GM12878 (cell line): ENCODE data around the gene ZNF577. TPM values are rescaled to one million over a fixed set of nuclear protein-coding genes. Genes with fewer than 3 reads are reported as not detected.

Source experiments
- ATAC-seq: fragments of 200-7000 bp; cut with Tn5 transposase; 3 replicates; pipeline ENCODE4 v1.9.1; 2020; ENCODE audit warnings: mild to moderate bottlenecking, moderate library complexity
- BruUV-seq: library from RNA; stranded (reverse); fragments of 400-500 nt; replicated peaks from 2 replicates; lab custom pipeline; 2021; lab: Mats Ljungman, UMichigan
- CTCF ChIA-PET: fragments of 300-600 bp; sonication (Branson Sonifier 250); formaldehyde crosslinking; extraction: SDS; loops from one replicate; lab custom pipeline; 2021; ENCODE audit warnings: inconsistent platforms; lab: Yijun Ruan, JAX
- POLR2A ChIA-PET: fragments of 350-600 bp; formaldehyde crosslinking; extraction: SDS; loops from one replicate; lab custom pipeline; 2021; ENCODE audit warnings: inconsistent platforms; lab: Charles Lee
- RAD21 ChIA-PET: fragments of 300-600 bp; sonication (Branson Sonifier 250); formaldehyde crosslinking; loops from one replicate; lab custom pipeline; 2023; ENCODE audit warnings: antibody characterized with exemption; ENCODE audit not compliant: unreplicated experiment; lab: Charles Lee
- SMC1A ChIA-PET: fragments of 300-600 bp; sonication (Branson Sonifier 250); formaldehyde crosslinking; loops from one replicate; lab custom pipeline; 2023; ENCODE audit not compliant: unreplicated experiment, uncharacterized antibody; lab: Charles Lee
- DNase-seq: peaks from one replicate; pipeline ENCODE4 v3.0.0-alpha.2; 2011; ENCODE audit warnings: low read depth, low spot score
- FAIRE-seq: peaks from 3 replicates; lab custom pipeline; 2011; peaks lifted over from hg19 to GRCh38; lab: Jason Lieb, UNC
- H2AFZ ChIP-seq: 2 replicates; pipeline ENCODE4 v1.6.0; 2011; ENCODE audit warnings: low read depth, low read length, control low read depth; ENCODE audit not compliant: control insufficient read depth
- H3K27ac ChIP-seq: 2 replicates; pipeline ENCODE4 v1.5.1; 2011; ENCODE audit warnings: control low read depth; ENCODE audit not compliant: control insufficient read depth, insufficient read depth
- H3K27me3 ChIP-seq, 2 experiments: replicated peaks in 1 of 2; 2 replicates each; pipeline versions ENCODE4 v1.6.0 to v1.6.1; 2011; ENCODE audit warnings: low read length in 1 of 2; ENCODE audit not compliant: control insufficient read depth in 2 of 2, insufficient read depth in 2 of 2
- H3K36me3 ChIP-seq, 2 experiments: 2 replicates each; pipeline ENCODE4 v1.5.1; 2011; ENCODE audit warnings: low read length in 1 of 2; ENCODE audit not compliant: control insufficient read depth in 2 of 2, insufficient read depth in 2 of 2
- H3K4me1 ChIP-seq: 2 replicates; pipeline ENCODE4 v1.6.1; 2011; ENCODE audit warnings: mild to moderate bottlenecking, low read length, moderate library complexity, mixed read lengths; ENCODE audit not compliant: control insufficient read depth, insufficient read depth
- H3K4me2 ChIP-seq: 2 replicates; pipeline ENCODE4 v1.6.0; 2011; ENCODE audit warnings: control low read depth; ENCODE audit not compliant: control insufficient read depth, insufficient read depth
- H3K4me3 ChIP-seq: fragments of 200-600 bp; sonication (generic); 2 replicates; pipeline ENCODE4 v1.5.1; 2016
- H3K79me2 ChIP-seq: 2 replicates; pipeline ENCODE4 v1.6.0; 2011; ENCODE audit warnings: low read length; ENCODE audit not compliant: control insufficient read depth, insufficient read depth
- H3K9ac ChIP-seq: 2 replicates; pipeline ENCODE4 v1.8.0; 2011; ENCODE audit warnings: low read length, control low read depth, mixed read lengths; ENCODE audit not compliant: control insufficient read depth, insufficient read depth
- H3K9me3 ChIP-seq: replicated peaks from 3 replicates; pipeline ENCODE4 v1.5.1; 2011; ENCODE audit warnings: mild to moderate bottlenecking, low read length; ENCODE audit not compliant: control insufficient read depth, insufficient read depth
- H4K20me1 ChIP-seq: 2 replicates; pipeline ENCODE4 v1.6.0; 2011; ENCODE audit not compliant: control insufficient read depth, insufficient read depth
- FOXK2 ChIP-seq: fragments of 450-650 bp; IDR thresholded peaks from 2 replicates; pipeline ENCODE4 v1.6.1; 2017; ENCODE audit warnings: mild to moderate bottlenecking, moderate library complexity
- IRF4 ChIP-seq: IDR thresholded peaks from 2 replicates; pipeline ENCODE4 v1.6.1; 2011; ENCODE audit warnings: low read depth, low read length
- SIX5 ChIP-seq: IDR thresholded peaks from 2 replicates; pipeline ENCODE4 v1.6.1; 2011; ENCODE audit warnings: mild to moderate bottlenecking, low read depth, low read length, moderate library complexity; ENCODE audit not compliant: severe bottlenecking
- WGBS: methylation state at CpG from one replicate; pipeline ENCODE4 v1.1.6; 2016; ENCODE audit warnings: low lambda C conversion rate; ENCODE audit not compliant: insufficient replicate concordance, insufficient coverage; ENCODE audit errors: missing lambda C conversion rate; 5-methylcytosine and 5-hydroxymethylcytosine counted together
- in situ Hi-C: fragments of 300-500 bp; cut with MboI; formaldehyde crosslinking; loops from 9 replicates; pipeline ENCODE4 v1.14.3; 2018; ENCODE audit warnings: mixed read lengths
- intact Hi-C: fragments of 100-400 bp; cut with micrococcal nuclease; formaldehyde crosslinking; loops from one replicate; pipeline ENCODE4 v1.14.2; 2022; ENCODE audit not compliant: unreplicated experiment
- polyA plus RNA-seq, 11 experiments: library from polyadenylated mRNA; depleted of rRNA in 4 of 11; unstranded in 6 of 11; stranded (reverse) in 5 of 11; fragments of >200 nt; fragmentation: Nextera tagmentation in 4 of 11; fragmentation: Illumina TruSeq in 1 of 11; extraction: Ambion mirVana in 4 of 11; extraction: Trizol in 1 of 11; gene quantifications; 1 replicate in 1 of 11; 2 replicates in 10 of 11; pipeline versions ENCODE4 v1.2.1 to v1.2.3, GENCODE V29; 2011 to 2016; ENCODE audit warnings: inconsistent platforms in 2 of 11, missing spikeins in 2 of 11, low read depth in 1 of 11
- total RNA-seq, 4 experiments: library from RNA; depleted of rRNA in 3 of 4; stranded (reverse); fragments of >200 nt in 3 of 4; fragmentation: Illumina TruSeq in 1 of 4; extraction: Trizol in 1 of 4; gene quantifications; 2 replicates each; pipeline versions ENCODE4 v1.2.1 to v1.2.3, GENCODE V29; 2013 to 2021
- TF ChIP-seq, protein P1 (sequence below): fragments of 450-650 bp; IDR thresholded peaks from 2 replicates; pipeline ENCODE4 v1.6.1; 2014; ENCODE audit warnings: mild to moderate bottlenecking
- TF ChIP-seq, protein P2 (sequence below): fragments of 450-650 bp; IDR thresholded peaks from 2 replicates; pipeline ENCODE4 v1.6.1; 2017; ENCODE audit warnings: borderline replicate concordance
- TF ChIP-seq, protein P3 (sequence below): fragments of 450-650 bp; conservative IDR thresholded peaks from 2 replicates; pipeline ENCODE4 v1.6.1; 2017; ENCODE audit warnings: mild to moderate bottlenecking, moderate library complexity

The ZNF577 gene
- total and polyA plus RNA-seq, 10 of the 15 experiments (the other 5 are each of a cell fraction or from before 2014, with no cell fraction given), result 1.0 to 6.1 (median 4.5) TPM

DNA sequence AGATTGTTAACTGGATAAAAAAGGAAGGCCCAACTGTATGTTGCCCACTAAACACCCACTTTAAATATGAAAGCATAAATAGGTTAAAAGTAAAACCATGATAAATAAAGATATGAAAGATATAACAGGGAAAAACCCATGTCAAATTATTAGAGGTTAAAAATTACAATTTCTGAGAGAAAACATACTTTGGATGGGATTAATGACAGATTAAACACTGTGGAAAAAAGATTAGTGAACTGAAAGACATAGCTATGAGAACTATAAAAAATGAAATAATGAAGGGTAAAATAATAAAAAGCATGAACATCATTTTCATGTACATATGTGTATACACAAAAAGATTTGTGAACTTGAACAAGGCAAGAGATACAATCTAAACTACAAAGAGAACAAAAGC is 2.2 kb upstream of the ZNF577 start:
- H4K20me1 ChIP-seq, result no peaks in the 10 kb centered on the region

DNA sequence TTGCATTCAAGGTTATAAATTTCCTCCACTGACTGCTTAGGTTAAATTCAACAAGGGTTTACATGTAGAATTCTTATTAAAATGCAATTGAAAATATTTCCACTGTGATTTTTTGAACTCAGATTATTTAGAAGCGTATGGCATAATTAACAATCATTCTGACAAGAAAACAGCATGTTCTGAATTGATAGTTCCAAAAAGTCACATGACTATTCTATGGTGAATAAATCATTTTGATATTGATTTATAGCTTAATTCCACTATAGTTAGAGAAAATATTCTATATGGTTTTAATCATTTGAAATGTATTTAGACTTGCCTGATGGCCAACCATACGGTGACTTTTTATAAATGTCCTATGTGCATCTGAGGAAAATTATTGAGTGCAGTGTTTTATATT is 3.0 kb downstream of the ZNF577 start:
- in situ Hi-C loops, result no loop called here

More for the DNA sequence above, 2.2 kb upstream of the ZNF577 start:
- FAIRE-seq (no peak), ATAC-seq (no peak), DNase-seq (no peak)
- no peaks in the 10 kb centered on the region for H3K79me2 ChIP-seq
- no peaks in the 10 kb centered on the region for H3K27me3 ChIP-seq
- in situ Hi-C loops (no loop called here), intact Hi-C loops (no loop called here)
- H3K9ac ChIP-seq, result no peak overlapping the region
- POLR2A ChIA-PET, result no interaction called here
- H3K4me1 ChIP-seq, result no peaks in the 10 kb centered on the region
- no peak overlapping the region for H3K4me2 ChIP-seq
- TF ChIP-seq, protein P1, sequence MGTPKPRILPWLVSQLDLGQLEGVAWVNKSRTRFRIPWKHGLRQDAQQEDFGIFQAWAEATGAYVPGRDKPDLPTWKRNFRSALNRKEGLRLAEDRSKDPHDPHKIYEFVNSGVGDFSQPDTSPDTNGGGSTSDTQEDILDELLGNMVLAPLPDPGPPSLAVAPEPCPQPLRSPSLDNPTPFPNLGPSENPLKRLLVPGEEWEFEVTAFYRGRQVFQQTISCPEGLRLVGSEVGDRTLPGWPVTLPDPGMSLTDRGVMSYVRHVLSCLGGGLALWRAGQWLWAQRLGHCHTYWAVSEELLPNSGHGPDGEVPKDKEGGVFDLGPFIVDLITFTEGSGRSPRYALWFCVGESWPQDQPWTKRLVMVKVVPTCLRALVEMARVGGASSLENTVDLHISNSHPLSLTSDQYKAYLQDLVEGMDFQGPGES, result no peak
- no peak overlapping the region for H2AFZ ChIP-seq
- RAD21 ChIA-PET, result no interaction called here
- H3K4me3 ChIP-seq, result no peak overlapping the region
- H3K36me3 ChIP-seq, result peaks cover 7 to 28% of the 10 kb centered on the region in 2 experiments
- H3K9me3 ChIP-seq, result peaks cover 39% of the 10 kb centered on the region
- H3K27ac ChIP-seq, result no peak overlapping the region
- CTCF ChIA-PET, result no interaction called here
- SMC1A ChIA-PET, result no interaction called here
- BruUV-seq, result no TSS peak

More for the DNA sequence above, 3.0 kb downstream of the ZNF577 start:
- Histone ChIP-seq H3K27ac (no peak overlapping the region), H3K4me2 (no peak overlapping the region), H3K79me2 (no peaks in the 10 kb centered on the region), H2AFZ (no peak overlapping the region), H3K4me1 (no peaks in the 10 kb centered on the region), H3K4me3 (no peak overlapping the region), H4K20me1 (no peaks in the 10 kb centered on the region), H3K36me3 (no peaks in the 10 kb centered on the region), H3K9ac (no peak overlapping the region), H3K27me3 (no peaks in the 10 kb centered on the region), H3K9me3 (peaks cover 16% of the 10 kb centered on the region)
- ChIA-PET CTCF (no interaction called here), RAD21 (no interaction called here), SMC1A (no interaction called here), POLR2A (no interaction called here)
- WGBS, result 100% methylated on average over 2 of the region's 2 CpGs
- no peak for DNase-seq
- no peak for TF ChIP-seq IRF4
- TF ChIP-seq, protein P2, sequence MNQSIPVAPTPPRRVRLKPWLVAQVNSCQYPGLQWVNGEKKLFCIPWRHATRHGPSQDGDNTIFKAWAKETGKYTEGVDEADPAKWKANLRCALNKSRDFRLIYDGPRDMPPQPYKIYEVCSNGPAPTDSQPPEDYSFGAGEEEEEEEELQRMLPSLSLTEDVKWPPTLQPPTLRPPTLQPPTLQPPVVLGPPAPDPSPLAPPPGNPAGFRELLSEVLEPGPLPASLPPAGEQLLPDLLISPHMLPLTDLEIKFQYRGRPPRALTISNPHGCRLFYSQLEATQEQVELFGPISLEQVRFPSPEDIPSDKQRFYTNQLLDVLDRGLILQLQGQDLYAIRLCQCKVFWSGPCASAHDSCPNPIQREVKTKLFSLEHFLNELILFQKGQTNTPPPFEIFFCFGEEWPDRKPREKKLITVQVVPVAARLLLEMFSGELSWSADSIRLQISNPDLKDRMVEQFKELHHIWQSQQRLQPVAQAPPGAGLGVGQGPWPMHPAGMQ, result no peak
- TF ChIP-seq, protein P3, sequence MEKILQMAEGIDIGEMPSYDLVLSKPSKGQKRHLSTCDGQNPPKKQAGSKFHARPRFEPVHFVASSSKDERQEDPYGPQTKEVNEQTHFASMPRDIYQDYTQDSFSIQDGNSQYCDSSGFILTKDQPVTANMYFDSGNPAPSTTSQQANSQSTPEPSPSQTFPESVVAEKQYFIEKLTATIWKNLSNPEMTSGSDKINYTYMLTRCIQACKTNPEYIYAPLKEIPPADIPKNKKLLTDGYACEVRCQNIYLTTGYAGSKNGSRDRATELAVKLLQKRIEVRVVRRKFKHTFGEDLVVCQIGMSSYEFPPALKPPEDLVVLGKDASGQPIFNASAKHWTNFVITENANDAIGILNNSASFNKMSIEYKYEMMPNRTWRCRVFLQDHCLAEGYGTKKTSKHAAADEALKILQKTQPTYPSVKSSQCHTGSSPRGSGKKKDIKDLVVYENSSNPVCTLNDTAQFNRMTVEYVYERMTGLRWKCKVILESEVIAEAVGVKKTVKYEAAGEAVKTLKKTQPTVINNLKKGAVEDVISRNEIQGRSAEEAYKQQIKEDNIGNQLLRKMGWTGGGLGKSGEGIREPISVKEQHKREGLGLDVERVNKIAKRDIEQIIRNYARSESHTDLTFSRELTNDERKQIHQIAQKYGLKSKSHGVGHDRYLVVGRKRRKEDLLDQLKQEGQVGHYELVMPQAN, result no peak
- TF ChIP-seq SIX5, result no peak
- no peak for TF ChIP-seq FOXK2
- ATAC-seq, result no peak
- no peak for FAIRE-seq
- intact Hi-C loops, result no loop called here
- BruUV-seq, result no TSS peak
